A673 (cell line): ENCODE data around the gene GRN.

Source experiments
- EZH2 ChIP-seq: fragments of 200-600 bp; sonication (generic); IDR thresholded peaks from 2 replicates; pipeline ENCODE4 v1.6.1; 2017; ENCODE audit warnings: borderline replicate concordance, low read depth, mild to moderate bottlenecking, mixed read lengths, antibody characterized with exemption, low read length; ENCODE audit not compliant: poor library complexity, severe bottlenecking
- TF ChIP-seq, protein P1 (sequence below): fragments of 300-800, 200-600 bp; sonication (generic); conservative IDR thresholded peaks from 2 replicates; pipeline ENCODE4 v1.5.1; 2017; ENCODE audit warnings: low read depth, mild to moderate bottlenecking, antibody characterized with exemption, low read length, moderate library complexity, mixed read lengths

DNA sequence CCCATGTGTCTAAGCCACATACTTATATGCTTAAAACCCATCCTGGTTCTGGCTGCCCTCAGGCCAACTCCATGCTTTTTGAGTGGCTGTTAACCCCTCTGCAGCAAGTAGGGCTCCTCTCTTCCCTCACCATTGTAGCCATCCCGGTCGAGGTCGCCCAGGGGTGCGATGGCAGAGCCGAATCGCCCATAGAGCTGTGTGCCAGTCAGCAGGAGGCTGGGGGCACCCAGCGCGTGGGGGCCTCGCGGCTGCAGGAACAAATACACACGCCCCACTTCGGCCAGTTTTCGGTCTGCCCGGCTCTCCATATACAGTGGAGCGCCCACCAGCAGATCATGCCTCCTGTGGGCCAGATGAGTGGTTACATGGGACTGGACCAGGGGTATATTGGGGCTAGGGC is 38.3 kb downstream of the GRN start:
- TF ChIP-seq, protein P1, sequence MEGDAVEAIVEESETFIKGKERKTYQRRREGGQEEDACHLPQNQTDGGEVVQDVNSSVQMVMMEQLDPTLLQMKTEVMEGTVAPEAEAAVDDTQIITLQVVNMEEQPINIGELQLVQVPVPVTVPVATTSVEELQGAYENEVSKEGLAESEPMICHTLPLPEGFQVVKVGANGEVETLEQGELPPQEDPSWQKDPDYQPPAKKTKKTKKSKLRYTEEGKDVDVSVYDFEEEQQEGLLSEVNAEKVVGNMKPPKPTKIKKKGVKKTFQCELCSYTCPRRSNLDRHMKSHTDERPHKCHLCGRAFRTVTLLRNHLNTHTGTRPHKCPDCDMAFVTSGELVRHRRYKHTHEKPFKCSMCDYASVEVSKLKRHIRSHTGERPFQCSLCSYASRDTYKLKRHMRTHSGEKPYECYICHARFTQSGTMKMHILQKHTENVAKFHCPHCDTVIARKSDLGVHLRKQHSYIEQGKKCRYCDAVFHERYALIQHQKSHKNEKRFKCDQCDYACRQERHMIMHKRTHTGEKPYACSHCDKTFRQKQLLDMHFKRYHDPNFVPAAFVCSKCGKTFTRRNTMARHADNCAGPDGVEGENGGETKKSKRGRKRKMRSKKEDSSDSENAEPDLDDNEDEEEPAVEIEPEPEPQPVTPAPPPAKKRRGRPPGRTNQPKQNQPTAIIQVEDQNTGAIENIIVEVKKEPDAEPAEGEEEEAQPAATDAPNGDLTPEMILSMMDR, result no peak
- TF ChIP-seq EZH2, result no peak
